Measurements from ENCODE around the gene ENG.

ENG gene

GRCh38 chr9:127771570-127772189, 82.8 kb downstream of the ENG start:
- in situ Hi-C loops (cut with HindIII; ENCODE audit: low pct_unique_long_range_greater_than_20kb, low sequenced_read_pairs): no loop called here
- TF ChIP-seq JUND (IDR thresholded peaks at IDR 0.05; ENCODE audit: low read depth): no peak
- no peak for DNase-seq (ENCODE audit: low read depth in 1 of 2, low spot score in 1 of 2)

- peak; percentile 93 to 99 for DNase-seq (ENCODE audit: low read depth in 1 of 2, low spot score in 1 of 2)
- in situ Hi-C loops (cut with HindIII; ENCODE audit: low pct_unique_long_range_greater_than_20kb, low sequenced_read_pairs): no loop called here
- no peak for TF ChIP-seq JUND (IDR thresholded peaks at IDR 0.05; ENCODE audit: low read depth)
Observed at GRCh38 chr9:127770905-127771569, 83.4 kb downstream of the ENG start.

GRCh38 chr9:127770583-127770904, 83.9 kb downstream of the ENG start:
- DNase-seq (ENCODE audit: low read depth in 1 of 2, low spot score in 1 of 2): no peak
- TF ChIP-seq JUND (IDR thresholded peaks at IDR 0.05; ENCODE audit: low read depth): no peak
- in situ Hi-C loops (cut with HindIII; ENCODE audit: low pct_unique_long_range_greater_than_20kb, low sequenced_read_pairs): no loop called here

GRCh38 chr9:127769929-127770582, 84.4 kb downstream of the ENG start:
- in situ Hi-C loops (cut with HindIII; ENCODE audit: low pct_unique_long_range_greater_than_20kb, low sequenced_read_pairs): no loop called here
- no peak for TF ChIP-seq JUND (IDR thresholded peaks at IDR 0.05; ENCODE audit: low read depth)
- no peak for DNase-seq (ENCODE audit: low read depth in 1 of 2, low spot score in 1 of 2)

GRCh38 chr9:127769101-127769500, 85.4 kb downstream of the ENG start:
- TF ChIP-seq JUND (IDR thresholded peaks at IDR 0.05; ENCODE audit: low read depth): no peak
- in situ Hi-C loops (cut with HindIII; ENCODE audit: low pct_unique_long_range_greater_than_20kb, low sequenced_read_pairs): no loop called here
- no peak for DNase-seq (ENCODE audit: low read depth in 1 of 2, low spot score in 1 of 2)

GRCh38 chr9:127768698-127769097, 85.8 kb downstream of the ENG start:
- no peak for DNase-seq (ENCODE audit: low read depth in 1 of 2, low spot score in 1 of 2)
- TF ChIP-seq JUND (IDR thresholded peaks at IDR 0.05; ENCODE audit: low read depth): no peak
- in situ Hi-C loops (cut with HindIII; ENCODE audit: low pct_unique_long_range_greater_than_20kb, low sequenced_read_pairs): no loop called here

GRCh38 chr9:127767909-127768331, 86.5 kb downstream of the ENG start:
- no peak for DNase-seq (ENCODE audit: low read depth in 1 of 2, low spot score in 1 of 2)
- in situ Hi-C loops (cut with HindIII; ENCODE audit: low pct_unique_long_range_greater_than_20kb, low sequenced_read_pairs): no loop called here
- TF ChIP-seq JUND (IDR thresholded peaks at IDR 0.05; ENCODE audit: low read depth): no peak

GRCh38 chr9:127767410-127767809, 87.0 kb downstream of the ENG start:
- no peak for TF ChIP-seq JUND (IDR thresholded peaks at IDR 0.05; ENCODE audit: low read depth)
- no peak for DNase-seq (ENCODE audit: low read depth in 1 of 2, low spot score in 1 of 2)
- in situ Hi-C loops (cut with HindIII; ENCODE audit: low pct_unique_long_range_greater_than_20kb, low sequenced_read_pairs): no loop called here

- no peak for TF ChIP-seq JUND (IDR thresholded peaks at IDR 0.05; ENCODE audit: low read depth)
- in situ Hi-C loops (cut with HindIII; ENCODE audit: low pct_unique_long_range_greater_than_20kb, low sequenced_read_pairs): no loop called here
- no peak for DNase-seq (ENCODE audit: low read depth in 1 of 2, low spot score in 1 of 2)
Observed at GRCh38 chr9:127765418-127765817, 89.0 kb downstream of the ENG start.
